ENCODE data around the gene DLGAP4.
"Not testable (repeated sequence)": the region's sequence is repeated elsewhere in the genome, so short reads cannot be mapped to it uniquely, and the experiment has no call there.

DLGAP4 gene

DNA sequence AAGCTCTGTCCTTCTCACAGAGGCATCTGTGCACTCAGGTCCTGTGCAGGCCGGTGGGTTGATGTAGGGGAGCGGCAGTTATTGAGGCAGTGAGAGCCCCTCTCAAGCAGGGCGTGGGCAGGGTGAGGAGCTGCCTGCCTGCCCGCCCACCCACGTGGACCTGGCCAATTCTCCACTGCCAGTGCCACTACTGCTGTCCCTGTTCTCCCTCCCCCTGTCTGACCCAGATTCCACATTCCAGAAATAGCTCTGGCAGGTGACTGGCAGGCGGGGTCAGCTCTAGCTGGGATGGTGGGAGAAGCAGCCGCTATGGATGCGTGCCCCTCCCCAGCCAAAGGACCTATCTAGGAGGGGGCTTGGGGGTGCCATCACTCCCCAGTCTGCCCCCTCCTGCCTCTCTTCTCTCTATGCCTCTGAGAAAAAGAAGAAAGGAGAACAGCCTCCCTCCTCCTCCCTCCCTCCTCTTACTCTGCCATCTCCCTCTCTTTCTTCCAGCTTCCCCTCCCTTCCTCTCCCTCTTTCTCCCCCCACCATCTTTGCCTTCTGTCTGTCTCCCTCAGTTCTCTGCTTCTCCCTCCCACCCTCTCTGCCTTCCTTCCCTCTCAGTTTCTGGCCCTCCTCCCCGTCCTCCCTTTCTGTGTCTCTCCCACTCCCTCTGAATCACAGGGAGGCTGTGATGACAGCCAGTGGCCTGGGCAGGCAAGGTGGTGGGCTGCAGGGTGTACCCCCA is 148.7 kb downstream of the DLGAP4 start:
- no peak for DNase-seq (ENCODE audit: low read depth)

DNA sequence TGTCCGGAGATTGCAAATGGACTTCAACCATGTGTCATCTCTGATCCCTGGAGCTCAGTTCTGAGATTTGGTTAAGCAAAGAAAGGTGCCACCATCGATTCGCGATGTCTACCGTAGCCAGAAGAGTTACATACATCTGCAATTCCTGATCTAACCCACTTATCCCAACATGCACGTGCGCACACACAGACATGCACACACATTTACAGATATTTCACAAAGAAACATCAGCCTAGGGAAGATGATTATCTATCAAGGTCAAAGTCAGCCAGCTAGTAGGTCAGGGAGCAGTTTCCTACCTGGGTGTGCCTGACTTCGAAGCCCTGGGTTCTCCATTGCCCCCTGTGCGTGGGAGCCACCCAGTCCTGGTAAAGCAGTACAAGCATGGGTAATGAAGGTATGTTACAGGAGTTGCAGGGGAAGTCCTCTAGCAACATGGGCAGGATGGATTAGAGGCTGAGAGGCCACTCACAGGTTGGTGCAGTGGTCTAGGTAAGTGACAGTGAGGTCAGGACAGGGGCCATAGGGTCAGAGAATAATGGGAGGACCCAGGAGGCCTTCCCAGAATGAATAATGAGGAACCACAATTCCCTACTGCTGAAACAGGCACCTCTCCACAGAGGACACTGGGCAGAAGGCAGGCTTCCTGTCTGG is 150.0 kb downstream of the DLGAP4 start:
- no peak for DNase-seq (ENCODE audit: low read depth)

DNA sequence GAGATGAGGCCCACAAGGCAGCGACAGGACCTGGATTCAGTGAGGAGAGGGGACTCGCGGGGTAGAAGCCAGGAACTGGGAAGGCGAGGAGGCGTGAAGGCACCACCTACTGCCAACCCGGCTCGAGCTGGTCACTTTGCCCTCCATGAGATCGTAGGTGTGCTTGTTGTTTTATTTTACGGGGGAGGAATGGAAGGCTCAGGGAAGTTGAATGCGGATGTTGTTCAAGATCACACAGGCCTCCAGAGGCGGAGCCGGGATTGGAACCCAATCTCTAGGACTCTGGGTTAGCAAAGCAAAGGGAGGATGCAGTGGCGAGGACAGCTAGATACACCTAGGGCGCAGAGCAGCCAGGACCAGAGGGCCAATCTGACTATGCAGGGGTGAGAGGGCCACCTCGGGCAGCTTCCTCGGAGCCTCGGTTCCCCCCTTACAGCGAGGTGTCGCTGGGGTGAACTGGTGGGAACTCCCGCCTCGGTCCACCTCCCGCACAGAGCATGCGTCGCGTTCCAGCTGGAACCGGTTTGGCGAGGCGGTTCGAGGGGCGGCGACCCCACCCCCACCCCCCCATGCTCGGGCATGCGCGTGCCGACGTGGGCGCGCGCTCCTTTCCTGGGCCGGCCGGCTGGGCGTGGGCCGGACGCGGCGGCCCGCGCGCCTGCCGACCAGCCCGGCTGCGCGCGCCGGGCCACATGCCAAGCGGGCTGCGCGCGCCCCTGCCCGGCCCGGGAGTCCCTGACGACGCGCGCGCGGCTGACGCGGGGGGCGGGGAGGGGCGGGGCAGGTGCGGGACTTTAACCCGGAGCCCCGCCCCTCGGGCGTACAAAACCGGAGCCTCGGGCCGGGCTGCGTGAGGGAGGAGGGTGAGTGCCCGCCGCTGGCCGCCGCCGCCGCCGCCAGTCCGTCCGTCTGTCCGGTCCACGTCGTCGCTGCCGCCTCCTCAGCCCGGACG is 154.8 kb downstream of the DLGAP4 start:
- DNase-seq (ENCODE audit: low read depth), result peak; percentile 82

DNA sequence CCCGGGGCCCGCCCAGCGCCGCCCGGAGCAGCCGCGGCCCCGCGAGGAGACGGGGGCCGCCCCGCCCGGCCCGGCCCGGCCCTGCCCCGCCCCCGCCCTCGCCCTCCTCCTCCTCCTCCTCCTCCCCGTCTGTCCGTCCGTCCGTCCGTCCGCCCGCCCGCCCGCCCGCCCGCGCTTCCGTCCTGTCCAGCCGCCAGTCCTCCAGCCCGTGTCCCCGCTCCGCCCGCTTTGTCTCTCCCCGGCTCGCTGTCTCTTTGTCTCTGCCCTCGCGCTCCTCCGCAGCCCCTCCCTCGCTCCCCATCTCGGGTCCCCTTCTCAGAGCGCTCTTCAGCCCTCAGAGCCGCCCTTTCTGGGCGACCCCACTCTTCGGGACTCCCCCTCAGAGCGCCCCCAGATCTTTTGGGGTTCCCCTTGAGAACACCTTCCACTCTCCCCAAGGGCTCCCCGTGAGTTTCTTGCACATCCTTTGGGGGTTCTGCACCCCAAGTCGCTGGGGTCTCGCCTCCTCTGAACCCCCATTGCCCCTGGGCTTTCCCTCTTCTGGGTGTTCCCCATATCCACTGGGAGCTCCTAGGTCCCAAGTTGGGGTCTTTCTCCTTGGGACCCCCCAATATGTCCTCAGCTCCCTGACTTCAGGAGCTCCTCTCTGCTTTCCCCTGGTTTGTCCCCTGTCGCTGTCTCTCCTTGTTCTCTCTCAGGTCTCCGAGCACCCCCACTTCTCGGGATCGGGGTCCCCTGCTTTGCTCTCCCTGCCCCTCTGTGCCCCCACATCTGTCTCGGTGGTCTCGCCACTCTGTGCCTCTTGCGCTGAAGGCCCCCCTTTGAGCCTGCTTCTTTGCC is 155.7 kb downstream of the DLGAP4 start:
- no peak for DNase-seq (ENCODE audit: low read depth)

DNA sequence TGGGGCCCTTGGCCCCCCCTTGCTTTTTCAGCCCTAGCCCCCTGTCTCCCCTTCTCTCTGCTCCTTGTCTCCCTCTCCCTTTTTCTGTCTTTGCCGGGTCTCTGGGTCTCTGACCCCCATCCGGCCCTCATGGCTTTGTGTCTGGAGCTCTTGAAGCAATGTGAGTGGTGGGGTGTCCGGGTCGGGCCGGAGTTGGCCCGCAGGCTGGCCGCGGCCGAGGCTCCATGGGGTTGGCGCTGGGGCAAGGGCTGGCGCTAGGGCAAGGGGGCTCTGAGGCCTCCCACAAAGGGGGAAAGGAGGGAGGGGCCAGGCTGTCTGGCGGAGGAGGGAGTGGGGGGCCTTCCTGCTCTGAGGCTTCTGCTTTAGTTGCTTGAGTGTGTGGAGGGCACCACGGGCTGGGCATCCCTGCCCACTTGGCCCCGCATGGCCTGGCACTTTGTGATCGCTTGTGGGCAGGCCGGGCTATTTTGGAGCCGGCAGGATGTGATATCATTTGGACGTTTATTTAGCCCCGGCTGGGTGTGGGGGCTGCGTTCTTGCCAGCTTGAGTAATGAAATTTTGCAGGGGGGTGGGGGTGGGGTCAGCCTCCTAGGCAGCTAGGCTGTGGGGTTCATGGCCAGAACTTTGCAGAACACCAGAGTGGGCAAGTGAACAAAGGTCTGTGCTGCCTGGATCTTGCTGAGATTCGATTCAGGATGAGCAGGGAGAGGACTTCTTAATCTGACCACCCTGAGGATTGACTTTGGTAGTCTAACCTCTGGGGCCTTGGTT is 156.5 kb downstream of the DLGAP4 start:
- peak; percentile 55 for DNase-seq (ENCODE audit: low read depth)

DNA sequence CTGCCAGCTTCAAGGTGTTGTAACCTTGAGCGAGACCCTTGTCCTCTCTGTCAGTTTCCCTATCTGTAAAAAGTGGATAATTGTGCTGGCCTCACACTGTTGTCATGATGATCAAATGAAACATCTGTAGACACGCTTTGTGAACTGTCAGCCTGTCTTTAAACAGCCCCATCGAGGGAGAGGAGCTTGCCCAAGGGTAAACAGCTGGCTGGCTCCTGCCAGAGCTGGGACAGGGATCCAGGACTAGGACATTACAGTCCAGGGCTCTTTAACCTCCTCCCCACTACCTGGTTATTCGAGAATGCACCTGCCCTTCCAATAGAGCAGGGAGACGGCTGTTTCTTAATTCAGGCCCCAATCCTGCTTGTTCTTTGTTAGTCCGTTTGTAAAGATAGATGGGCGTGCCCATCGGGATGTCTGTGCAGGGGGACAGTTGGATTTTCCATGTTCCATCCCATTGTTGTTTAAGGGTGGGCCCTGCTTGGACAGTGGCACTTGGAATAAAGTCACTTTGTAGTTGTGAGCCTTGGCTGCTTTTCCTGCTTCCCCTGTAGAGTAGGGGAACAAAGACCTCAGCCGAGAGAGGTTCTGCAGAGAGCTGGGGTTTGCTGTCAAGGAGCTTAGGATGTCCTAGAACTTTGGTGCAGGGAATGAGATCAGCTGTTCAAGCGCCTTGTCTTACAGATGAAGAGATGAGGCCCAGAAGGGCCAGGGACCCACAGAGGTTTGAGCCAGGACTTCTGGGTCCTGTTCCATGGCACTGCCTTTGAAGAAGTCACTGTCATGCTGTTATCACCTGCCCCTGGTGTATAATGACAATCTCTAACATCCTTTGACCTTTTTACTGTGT is 157.3 kb downstream of the DLGAP4 start:
- no peak for DNase-seq (ENCODE audit: low read depth)

DNA sequence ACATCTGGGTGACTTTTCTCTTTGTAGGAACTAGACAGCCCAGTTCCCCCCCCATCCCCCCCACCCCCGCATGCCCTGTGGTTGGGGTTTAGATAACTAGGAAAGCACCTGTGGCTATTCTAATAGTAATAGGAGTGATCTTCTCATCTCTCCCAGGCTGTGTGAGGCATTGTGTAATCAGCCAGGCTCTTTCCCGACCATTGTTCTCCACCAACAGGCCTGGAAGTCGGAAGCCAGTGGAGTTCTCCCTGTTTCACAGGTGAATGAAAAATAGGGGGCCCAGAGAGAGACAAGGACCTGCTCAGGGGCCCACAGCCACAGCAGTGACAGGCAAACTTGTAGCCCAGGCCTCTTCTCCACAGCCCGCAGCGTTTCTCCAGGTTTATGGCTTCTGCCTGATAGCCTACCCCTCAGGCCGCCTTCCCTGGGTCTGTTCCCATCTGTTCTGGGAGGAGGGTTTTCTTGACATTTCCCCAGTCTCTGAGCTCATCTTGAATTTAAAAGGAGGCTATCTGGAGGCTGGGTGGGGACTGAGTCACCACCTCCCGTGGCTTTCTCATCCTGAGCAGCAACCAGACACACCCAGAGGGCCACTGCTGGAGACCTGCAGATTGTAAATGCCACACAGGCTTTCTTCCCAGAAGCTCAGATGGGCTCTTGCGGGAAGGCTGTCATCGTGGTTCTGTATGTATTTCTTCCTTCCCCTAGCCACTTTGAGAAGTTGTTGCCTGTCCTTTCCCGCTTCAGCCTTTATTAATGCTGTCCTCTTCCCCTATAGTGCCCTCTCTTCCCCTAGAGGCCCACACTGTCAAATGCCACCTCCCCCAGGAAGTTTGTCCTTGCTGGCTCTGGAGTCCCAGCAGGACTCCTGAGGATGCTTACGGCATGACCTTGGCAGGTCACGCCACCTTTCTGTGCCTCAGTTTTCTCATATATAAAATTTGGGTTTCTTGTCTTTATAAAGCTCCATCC is 159.3 kb downstream of the DLGAP4 start:
- DNase-seq (ENCODE audit: low read depth), result peak; percentile 74

DNA sequence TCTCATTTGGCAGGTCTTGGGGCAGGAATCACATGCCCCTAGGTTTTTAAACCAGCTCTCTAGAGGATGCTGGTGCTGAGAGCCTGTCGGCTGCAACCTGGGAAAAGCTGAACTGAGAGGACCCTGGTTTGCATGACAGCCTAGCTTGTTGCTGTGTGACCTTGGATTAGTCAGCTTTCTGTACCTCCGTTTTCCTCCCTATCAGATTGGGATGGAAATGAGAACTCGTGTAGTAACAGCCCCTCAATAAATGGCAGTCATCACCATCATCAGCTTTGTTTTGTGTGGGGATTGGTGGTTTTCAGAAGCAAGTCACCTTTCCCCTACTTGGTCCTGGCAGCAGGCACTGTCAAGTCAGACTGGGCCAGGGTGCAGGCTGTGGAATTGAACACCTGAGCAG is 159.9 kb downstream of the DLGAP4 start:
- no peak for DNase-seq (ENCODE audit: low read depth)

DNA sequence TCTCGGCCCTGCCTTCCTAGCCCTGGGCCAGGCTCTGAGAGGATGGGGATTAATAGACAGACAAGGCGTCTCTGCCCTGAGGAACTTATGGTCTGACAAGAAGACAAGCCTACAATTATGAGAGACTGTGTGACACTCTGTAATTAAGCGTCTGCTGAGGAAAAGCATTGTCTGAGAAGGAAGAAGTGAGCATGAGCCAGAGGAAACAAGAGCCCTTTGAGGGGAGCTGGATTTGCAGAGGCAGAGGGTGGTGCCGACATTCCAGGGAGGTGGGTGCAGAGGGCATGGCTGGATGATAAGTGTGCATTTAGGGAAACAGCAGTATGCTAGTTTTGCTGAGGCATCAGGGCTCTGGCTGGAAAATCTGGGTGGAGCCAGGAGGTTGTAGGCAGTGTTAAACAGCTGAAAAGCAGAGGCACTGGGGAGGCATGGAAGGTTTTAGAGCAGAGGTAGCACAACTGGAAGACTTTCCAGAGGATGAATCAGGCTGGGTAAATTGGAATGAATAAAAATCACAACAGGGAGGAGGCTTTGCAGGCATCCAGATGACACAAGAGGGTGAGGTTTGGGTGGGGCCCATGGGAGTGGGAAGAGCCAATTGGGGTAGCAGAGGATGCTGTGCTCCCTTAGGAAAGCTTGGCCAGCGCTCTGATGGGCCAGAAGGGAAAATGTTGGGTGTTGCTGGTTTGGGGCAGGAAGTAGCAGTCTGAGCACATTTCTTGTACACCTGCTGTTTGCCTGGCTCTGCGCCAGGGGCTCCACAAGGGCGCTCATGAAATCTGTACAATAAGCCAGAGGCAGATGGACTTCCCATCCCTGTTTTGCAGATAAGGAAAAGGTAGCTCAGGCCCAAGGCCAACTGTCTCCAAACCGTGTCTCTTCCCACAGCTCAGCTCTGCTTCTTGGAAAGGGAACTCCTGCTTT is 161.2 kb downstream of the DLGAP4 start:
- DNase-seq (ENCODE audit: low read depth), result no peak

DNA sequence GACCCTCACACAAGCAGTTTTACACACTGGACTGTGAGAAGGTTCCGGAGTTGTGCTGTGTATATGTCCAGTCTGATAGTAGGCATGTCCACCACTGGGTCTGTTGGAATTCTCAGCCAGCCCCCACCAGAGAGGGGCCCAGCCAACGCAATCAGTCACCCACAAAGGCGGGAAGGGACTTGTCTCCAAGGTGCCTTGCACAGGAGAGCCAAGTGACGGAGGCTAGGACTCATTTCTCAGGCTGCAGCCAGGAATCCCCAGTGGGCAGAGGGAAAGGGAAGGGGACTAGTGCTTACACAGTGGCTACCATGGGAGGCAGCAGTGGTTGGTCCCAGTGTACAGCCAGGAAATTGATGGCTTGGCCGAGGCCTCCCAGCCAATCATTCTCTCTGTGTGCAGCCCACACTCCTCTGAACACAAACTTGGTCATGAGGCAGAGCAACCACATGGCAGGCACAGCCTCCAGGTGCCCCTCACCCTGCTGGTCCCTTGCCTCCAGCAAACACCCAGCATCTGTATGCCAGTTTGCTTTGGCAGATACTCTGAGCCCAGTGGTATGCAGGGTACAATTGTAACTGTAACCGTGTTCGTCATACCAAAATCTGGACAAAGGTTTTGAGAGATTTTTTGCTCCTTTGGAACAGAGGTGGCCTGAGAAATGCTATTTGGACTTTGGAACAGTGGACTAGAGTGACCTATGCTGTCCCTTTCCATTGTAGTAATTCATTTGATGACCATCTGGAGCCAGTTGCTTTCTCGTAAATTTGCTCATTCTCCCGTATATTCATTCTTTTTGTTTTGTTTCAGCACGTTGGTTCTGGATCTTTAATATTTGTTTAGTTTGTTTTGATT is 162.2 kb downstream of the DLGAP4 start:
- no peak for DNase-seq (ENCODE audit: low read depth)

DNA sequence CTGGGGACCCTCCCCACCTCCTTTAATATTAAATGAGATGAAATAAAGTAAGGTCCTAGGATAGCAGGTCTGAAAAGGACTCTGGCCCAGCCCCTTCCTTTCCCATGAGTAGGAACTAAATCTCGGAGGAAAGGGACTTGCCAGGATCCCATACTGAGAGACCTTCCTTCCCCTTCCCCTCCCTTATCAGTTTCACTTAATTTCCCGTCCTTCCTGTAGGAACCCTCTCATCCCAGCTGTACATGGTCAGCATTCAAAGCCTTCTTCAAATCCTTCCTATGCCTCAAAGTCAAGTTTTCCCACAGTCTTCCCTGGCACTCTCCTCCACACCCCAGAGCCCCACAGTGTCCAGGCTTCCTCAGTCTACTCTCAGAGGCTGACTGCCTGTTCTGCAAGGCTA is 163.8 kb downstream of the DLGAP4 start:
- no peak for DNase-seq (ENCODE audit: low read depth)

DNA sequence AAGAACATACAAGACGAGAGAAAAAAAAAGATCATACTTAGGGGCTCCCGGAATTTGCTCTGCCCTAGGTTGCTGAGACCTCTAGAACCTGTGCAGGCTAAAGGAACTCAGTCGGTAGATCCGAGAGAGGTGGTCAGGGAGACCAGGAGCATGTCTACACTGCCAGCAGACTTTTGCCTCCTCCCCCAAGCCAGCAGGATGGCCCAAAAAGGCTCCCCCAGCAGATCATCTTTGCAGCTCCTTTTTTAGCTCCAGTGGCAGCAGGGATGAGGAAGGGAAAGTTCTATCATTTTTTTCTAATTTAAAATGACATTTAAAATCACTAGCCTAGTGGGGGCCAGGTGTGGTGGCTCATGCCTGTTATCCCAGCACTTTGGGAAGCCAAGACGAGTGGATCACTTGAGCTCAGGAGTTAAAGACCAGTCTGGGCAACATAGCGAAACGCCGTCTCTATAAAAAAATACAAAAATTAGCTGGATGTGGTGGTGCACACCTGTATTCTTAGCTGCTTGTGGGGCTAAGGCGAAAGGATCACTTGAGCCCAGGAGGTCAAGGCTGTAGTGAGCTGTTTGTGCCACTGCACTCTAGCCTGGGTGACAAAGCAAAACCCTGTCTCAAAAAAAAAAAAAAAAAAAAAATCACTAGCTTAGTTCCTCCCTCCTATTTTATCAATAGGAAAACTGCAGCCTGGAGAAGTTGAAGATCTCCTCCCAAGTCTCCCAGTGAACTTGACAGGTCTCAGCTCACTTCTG is 165.9 kb downstream of the DLGAP4 start:
- no peak for DNase-seq (ENCODE audit: low read depth)

DNA sequence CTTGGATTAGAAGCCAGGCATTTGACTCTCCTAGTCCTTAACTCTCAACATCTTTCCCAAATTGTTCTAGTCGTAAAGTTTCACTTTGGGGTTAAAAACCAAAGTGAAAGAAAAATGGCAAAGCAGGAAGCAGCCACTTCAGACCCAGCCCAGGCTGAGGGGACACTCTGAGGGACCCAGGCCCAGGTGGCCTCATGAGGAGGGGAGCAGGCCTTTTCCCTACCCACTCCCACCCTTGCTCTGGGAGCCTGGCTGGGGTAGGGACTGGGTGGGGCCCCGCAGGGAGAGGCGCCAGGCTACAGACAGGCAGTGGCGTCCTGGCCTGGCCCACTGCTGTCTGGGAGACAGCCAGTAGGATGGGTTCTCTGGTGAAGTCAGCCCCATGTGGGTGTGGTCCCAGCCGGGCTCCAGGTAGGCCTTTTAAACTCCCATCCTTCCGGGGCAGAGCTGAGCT is 166.5 kb downstream of the DLGAP4 start:
- DNase-seq (ENCODE audit: low read depth), result no peak

DNA sequence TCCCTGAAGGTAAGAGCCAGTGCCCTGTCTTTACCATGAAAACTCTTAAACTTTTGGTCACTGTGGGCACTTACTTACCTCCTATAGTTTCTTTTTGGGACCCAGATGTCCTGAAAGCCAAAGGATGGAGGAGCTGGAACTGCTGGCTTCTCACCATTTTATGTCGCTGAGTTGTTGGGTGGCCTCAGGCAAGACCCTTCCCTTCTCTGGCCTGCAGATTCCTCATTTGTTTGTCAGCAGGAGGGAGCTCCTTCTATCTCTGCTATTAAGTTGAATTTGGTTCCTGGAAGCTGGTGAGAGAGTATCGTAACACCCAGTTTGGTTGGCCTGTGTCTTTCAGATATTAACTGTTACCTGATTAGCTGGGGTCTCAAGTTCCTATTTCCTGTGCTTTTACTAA is 167.0 kb downstream of the DLGAP4 start:
- DNase-seq (ENCODE audit: low read depth), result no peak

DNA sequence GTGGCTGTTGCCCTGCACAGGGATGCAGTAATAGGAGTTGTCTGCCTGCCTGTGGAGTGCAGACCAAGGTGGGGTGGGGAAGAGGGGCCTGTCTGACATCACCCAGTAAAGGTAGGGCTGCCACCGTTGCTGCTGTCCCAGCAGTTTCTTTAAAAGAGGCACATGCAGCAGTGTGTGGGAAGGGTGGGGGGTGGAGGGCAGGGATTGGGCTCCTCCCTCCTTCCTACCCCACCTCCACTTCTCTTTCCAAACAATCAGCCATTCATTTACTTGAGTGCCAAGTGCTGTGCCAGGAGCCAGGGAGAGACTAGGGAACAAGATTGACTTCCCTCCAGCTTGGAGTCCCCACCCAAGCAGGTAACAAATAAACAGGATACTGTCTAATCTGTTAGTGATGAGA is 168.4 kb downstream of the DLGAP4 start:
- no peak for DNase-seq (ENCODE audit: low read depth)

DNA sequence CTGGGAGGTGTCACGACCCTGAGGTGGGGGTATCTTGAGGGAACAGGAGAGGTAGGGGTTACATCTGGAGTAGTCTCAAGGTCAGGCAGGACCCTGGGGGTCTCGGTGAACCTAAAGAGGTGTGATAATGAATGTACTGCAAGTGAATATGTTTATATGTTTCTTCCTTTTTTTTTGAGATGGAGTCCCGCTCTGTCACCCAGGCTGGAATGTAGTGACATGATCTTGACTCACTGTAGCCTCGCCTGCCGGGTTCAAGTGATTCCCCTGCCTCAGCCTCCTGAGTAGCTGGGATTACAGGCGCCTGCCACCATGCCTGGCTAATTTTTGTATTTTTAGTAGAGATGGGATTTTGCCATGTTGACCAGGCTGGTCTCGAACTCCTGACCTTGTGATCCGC is 168.9 kb downstream of the DLGAP4 start:
- not testable (repeated sequence) for DNase-seq (ENCODE audit: low read depth)
